Esophagus squamous epithelium (tissue), 5 donors: ENCODE results near the gene OPCML. TPM values are rescaled to one million over a fixed set of nuclear protein-coding genes. Genes with fewer than 3 reads are reported as not detected.

Experiments
- DNase-seq: peaks from one replicate; lab custom pipeline; 2025; lab: John Stamatoyannopoulos, UW
- H3K27ac ChIP-seq, 4 donors: fragments of 200-600 bp; sonication (generic); one replicate each; pipeline ENCODE4 v1.5.1; 2016 to 2019; ENCODE audit warnings: mild to moderate bottlenecking in 1 of 4
- H3K27me3 ChIP-seq, 4 donors: fragments of 200-600 bp; sonication (generic); 1 replicate in 3 of 4; 2 replicates in 1 of 4; pipeline versions ENCODE4 v1.5.1 to v1.6.0; 2017 to 2021; ENCODE audit warnings: antibody characterized with exemption in 1 of 4
- H3K36me3 ChIP-seq, 3 donors: fragments of 200-600 bp; sonication (generic); one replicate each; pipeline ENCODE4 v1.5.1; 2016 to 2019
- H3K4me1 ChIP-seq, 3 donors: fragments of 200-600 bp; sonication (generic); one replicate each; pipeline ENCODE4 v1.5.1; 2017 to 2019
- H3K4me3 ChIP-seq, 4 donors: fragments of 200-600 bp; sonication (generic); 1 replicate in 3 of 4; 2 replicates in 1 of 4; pipeline ENCODE4 v1.5.1; 2016 to 2019; ENCODE audit warnings: mild to moderate bottlenecking in 2 of 4, moderate library complexity in 1 of 4
- H3K9me3 ChIP-seq, 3 donors: fragments of 200-600 bp; sonication (generic); one replicate each; pipeline ENCODE4 v1.5.1; 2016 to 2019
- POLR2A ChIP-seq, 4 donors: fragments of 450-650 bp; IDR thresholded peaks; one replicate each; pipeline ENCODE4 v1.6.1; 2017; ENCODE audit warnings: antibody characterized with exemption in 4 of 4, mild to moderate bottlenecking in 4 of 4, moderate library complexity in 3 of 4
- WGBS, 2 donors: methylation state at CpG; one replicate each; pipeline ENCODE4 v1.1.5; 2018; 5-methylcytosine and 5-hydroxymethylcytosine counted together
- intact Hi-C: fragments of 100-400 bp; cut with DNase I; formaldehyde crosslinking; loops from one replicate; pipeline ENCODE4 v1.15.0; 2022
- total RNA-seq, 4 donors: library from RNA; depleted of rRNA; stranded (reverse); fragments of >200 nt; gene quantifications; one replicate each; pipeline ENCODE4 v1.1.0, GENCODE V29; 2016
- TF ChIP-seq, protein P1 (sequence below), 6 experiments: fragments of 450-650 bp in 4 of 6; fragments of 200-600 bp in 2 of 6; sonication (generic) in 2 of 6; IDR thresholded peaks; one replicate each; pipeline ENCODE4 v1.5.1; 2016 to 2019; ENCODE audit warnings: antibody characterized with exemption in 6 of 6, mild to moderate bottlenecking in 4 of 6, moderate library complexity in 4 of 6
- donor health status: DM: yes; HTN: yes; CAD: no.

Gene OPCML
- total RNA-seq, 4 donors from 2014 or later, result under 0.01 TPM; not detected in 3

DNA sequence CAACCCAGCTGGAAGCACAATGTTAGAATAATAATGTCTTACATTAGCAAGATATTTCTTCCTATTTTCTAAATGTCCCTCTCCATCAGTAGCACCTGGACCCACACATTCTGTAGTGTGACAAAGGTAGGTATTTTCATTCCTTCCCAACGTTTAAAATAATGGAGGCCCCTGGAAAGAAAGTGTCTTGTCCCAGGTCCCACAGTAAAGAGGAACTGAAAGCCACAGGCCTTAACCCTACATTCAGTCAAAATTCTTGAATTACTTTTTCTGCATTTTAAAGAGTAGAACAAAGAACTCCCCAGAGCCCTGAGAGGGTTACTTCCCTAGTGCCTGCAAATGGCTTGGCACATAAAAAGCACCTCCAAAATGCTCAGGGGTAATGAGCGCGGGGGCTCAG lies 26.3 kb downstream of the OPCML start:
- H3K36me3 ChIP-seq, result no peaks in the 10 kb centered on the region

DNA sequence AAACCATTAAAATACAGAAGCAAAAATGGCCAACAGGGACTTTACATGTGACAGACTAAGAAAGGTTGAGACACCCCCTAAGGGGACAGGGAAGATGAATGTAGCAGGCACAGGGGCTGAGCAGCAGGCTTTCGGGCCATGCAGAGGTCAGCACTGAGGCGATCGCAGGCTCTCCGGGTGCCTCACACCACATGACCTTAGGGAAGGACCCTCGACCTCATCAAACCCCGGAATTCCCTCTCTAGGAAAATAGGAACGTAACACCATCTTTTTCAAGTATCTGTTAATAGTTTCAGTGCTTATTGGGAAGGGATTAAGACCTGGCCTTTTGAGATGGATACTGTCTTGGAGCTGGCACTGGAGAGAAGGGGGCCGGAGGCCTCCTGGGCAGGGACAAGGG lies 27.4 kb downstream of the OPCML start:
- no peak for DNase-seq

More for the DNA sequence above, 26.3 kb downstream of the OPCML start:
- 66 to 70% methylated on average over 3 of the region's 3 CpGs for WGBS, 2 donors
- peaks cover 0 to 2% (median 0%) of the 10 kb centered on the region in 4 donors for H3K27me3 ChIP-seq
- no peak for DNase-seq
- peaks cover 0 to 9% (median 0%) of the 10 kb centered on the region in 3 donors for H3K4me1 ChIP-seq
- intact Hi-C loops, result no loop called here
- TF ChIP-seq POLR2A (IDR thresholded peaks at IDR 0.05), result no peak
- H3K4me3 ChIP-seq, result no peak overlapping the region
- no peak overlapping the region for H3K27ac ChIP-seq
- no peaks in the 10 kb centered on the region for H3K9me3 ChIP-seq

DNA sequence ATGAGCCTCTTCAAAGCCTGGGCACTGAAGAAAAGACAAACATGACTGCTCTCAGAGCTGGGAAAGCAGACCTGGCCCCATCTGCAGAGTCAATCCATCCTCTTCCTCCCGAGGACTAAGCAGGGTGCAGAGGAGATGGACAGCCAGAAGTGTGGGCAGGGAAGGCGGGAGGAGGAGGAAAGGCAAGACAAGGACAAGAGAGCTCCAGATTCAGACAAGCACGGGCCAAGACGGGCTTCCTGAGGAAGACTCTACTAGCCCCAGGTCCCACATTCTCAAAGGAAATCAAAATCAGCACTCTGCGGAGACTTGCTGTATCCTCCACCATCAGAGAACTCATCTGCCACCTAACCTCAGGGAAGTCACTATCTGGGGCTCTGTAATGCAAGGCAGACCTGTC lies 28.5 kb downstream of the OPCML start:
- intact Hi-C loops, result no loop called here
- WGBS, 2 donors, result 49 to 55% methylated on average over 5 of the region's 5 CpGs
- H3K36me3 ChIP-seq, result no peaks in the 10 kb centered on the region
- TF ChIP-seq, protein P1, sequence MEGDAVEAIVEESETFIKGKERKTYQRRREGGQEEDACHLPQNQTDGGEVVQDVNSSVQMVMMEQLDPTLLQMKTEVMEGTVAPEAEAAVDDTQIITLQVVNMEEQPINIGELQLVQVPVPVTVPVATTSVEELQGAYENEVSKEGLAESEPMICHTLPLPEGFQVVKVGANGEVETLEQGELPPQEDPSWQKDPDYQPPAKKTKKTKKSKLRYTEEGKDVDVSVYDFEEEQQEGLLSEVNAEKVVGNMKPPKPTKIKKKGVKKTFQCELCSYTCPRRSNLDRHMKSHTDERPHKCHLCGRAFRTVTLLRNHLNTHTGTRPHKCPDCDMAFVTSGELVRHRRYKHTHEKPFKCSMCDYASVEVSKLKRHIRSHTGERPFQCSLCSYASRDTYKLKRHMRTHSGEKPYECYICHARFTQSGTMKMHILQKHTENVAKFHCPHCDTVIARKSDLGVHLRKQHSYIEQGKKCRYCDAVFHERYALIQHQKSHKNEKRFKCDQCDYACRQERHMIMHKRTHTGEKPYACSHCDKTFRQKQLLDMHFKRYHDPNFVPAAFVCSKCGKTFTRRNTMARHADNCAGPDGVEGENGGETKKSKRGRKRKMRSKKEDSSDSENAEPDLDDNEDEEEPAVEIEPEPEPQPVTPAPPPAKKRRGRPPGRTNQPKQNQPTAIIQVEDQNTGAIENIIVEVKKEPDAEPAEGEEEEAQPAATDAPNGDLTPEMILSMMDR (IDR thresholded peaks at IDR 0.05), result no peak
- TF ChIP-seq POLR2A (IDR thresholded peaks at IDR 0.05), result no peak
- H3K4me3 ChIP-seq, result no peak overlapping the region
- no peak overlapping the region for H3K27ac ChIP-seq
- H3K4me1 ChIP-seq, result peaks cover 0 to 9% (median 0%) of the 10 kb centered on the region in 3 donors
- peaks cover 0 to 5% (median 0%) of the 10 kb centered on the region in 4 donors for H3K27me3 ChIP-seq
- no peaks in the 10 kb centered on the region for H3K9me3 ChIP-seq
- no peak for DNase-seq

More for the DNA sequence above, 27.4 kb downstream of the OPCML start:
- Histone ChIP-seq H3K4me3 (no peak overlapping the region), H3K36me3 (no peaks in the 10 kb centered on the region), H3K4me1 (peaks cover 0 to 9% (median 0%) of the 10 kb centered on the region in 3 donors), H3K9me3 (no peaks in the 10 kb centered on the region), H3K27ac (no peak overlapping the region), H3K27me3 (peaks cover 0 to 5% (median 0%) of the 10 kb centered on the region in 4 donors)
- 72 to 85% methylated on average over 4 to 8 of the region's 8 CpGs for WGBS, 2 donors
- TF ChIP-seq POLR2A (IDR thresholded peaks at IDR 0.05), result no peak
- TF ChIP-seq, protein P1 (IDR thresholded peaks at IDR 0.05), result no peak
- intact Hi-C loops, result no loop called here

DNA sequence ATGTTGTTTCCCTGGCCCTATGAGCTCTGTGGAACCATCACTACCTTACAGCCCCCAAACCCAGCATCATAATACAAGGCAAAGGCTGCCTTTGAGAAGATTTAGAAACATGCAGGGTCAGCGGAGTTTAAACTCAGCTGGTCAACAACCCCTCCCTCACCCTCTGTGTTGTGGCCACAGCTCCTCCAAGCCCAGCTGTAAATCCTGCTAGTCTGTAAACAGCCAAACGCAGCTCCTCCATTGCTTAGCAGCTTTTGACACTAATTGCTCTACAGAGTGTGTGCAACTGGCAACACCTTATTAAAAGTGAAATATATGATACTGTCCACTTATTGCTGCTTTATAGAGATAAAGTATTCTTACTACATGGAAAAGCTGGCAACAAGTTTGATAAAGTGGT lies 29.1 kb downstream of the OPCML start:
- TF ChIP-seq, protein P1 (IDR thresholded peaks at IDR 0.05), result no peak
- TF ChIP-seq POLR2A (IDR thresholded peaks at IDR 0.05), result no peak
- Histone ChIP-seq H3K27me3 (peaks cover 0 to 5% (median 0%) of the 10 kb centered on the region in 4 donors), H3K4me1 (peaks cover 0 to 9% (median 0%) of the 10 kb centered on the region in 3 donors), H3K36me3 (no peaks in the 10 kb centered on the region), H3K4me3 (no peak overlapping the region), H3K9me3 (no peaks in the 10 kb centered on the region), H3K27ac (no peak overlapping the region)
- WGBS, 2 donors, result 56 to 64% methylated on average over 2 of the region's 2 CpGs
- DNase-seq, result no peak
- intact Hi-C loops, result no loop called here

DNA sequence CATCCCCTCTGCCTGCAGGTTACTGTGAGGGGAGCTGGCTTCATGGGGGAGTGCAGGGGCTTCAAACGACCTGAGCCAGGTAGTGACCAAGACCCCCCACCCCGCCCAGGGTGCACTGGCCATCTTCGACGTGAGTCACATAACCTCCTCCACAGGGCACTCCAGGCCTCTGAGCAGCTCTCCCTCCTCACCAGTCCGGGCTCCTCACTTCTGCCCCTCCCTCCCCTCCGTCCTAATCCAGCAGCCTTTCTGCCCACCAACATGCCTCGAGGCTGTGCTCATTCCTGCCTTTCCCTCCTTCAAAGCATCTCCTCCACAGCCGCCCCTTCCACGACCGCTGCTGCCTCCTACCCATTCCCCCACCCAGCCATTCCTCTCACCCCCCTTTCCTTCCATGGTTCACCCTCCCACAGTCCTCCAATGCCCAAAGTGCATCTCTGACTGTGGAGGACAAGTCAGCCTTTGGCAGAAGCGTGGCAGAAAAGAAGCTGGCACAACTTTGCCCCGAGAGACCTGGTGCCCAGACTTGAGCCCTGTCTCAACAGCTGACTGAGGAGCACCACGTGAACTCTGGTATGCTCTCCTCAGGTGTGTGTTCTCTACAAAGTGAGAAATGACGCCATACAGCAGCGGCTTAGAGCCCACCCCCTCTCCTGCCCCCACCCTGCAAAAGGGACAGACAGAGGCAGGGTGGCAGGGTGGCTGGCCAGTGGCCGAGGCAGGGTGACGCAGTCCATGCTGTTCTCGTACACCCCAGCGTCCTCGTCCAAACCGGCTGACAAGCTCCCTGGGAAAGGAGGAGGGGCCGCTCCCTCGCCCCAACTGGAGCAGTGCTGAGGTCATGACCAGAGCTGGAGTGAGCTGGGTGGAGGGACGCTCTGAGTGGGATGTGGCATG lies 30.4 kb downstream of the OPCML start:
- Histone ChIP-seq H3K9me3 (no peaks in the 10 kb centered on the region), H3K36me3 (no peaks in the 10 kb centered on the region), H3K27me3 (peaks cover 0 to 5% (median 0%) of the 10 kb centered on the region in 4 donors), H3K4me3 (peak overlapping the region in 1 of 4 donors; percentile 23), H3K27ac (no peak overlapping the region), H3K4me1 (peaks cover 0 to 9% (median 0%) of the 10 kb centered on the region in 3 donors)
- WGBS, 2 donors, result 13 to 23% methylated on average over 11 to 13 of the region's 24 CpGs
- intact Hi-C loops, result no loop called here
- DNase-seq, result no peak
- no peak for TF ChIP-seq POLR2A (IDR thresholded peaks at IDR 0.05)
- TF ChIP-seq, protein P1 (IDR thresholded peaks at IDR 0.05), result no peak
